OCI-LY3 (cell line): Measurements from ENCODE around the gene CCDC177.

Experiments
- CTCF ChIP-seq: fragments of 200-600, 300-600 bp; sonication (generic); IDR thresholded peaks from 2 replicates; pipeline ENCODE4 v1.5.1; 2014; ENCODE audit warnings: antibody characterized with exemption, low read length, low read depth
- EZH2phosphoT487 ChIP-seq: fragments of 200-600 bp; shearing (Covaris generic); IDR thresholded peaks from 2 replicates; pipeline ENCODE4 v1.6.1; 2018; ENCODE audit warnings: antibody characterized with exemption, mixed run types, low read depth

- TF ChIP-seq CTCF (no peak), EZH2phosphoT487 (no peak)
Observed at GRCh38 chr14:69610874-69611171, 36.2 kb upstream of the CCDC177 start.
